Muscle layer of colon (tissue), 2 donors: Measurements from ENCODE around the gene C18orf63.

Source experiments
- H3K27ac ChIP-seq: one replicate; pipeline ENCODE4 v1.7.0; 2013; ENCODE audit warnings: low read depth, mild to moderate bottlenecking, low read length, moderate library complexity
- H3K27me3 ChIP-seq, 2 donors: one replicate each; pipeline ENCODE4 v1.7.0; 2013; ENCODE audit warnings: low read length in 2 of 2, mild to moderate bottlenecking in 2 of 2; ENCODE audit not compliant: insufficient read depth in 2 of 2, control insufficient read depth in 1 of 2
- H3K36me3 ChIP-seq: one replicate; pipeline ENCODE4 v1.7.0; 2013; ENCODE audit warnings: mild to moderate bottlenecking, low read length; ENCODE audit not compliant: insufficient read depth
- H3K4me1 ChIP-seq: one replicate; pipeline ENCODE4 v1.7.0; 2013; ENCODE audit warnings: mild to moderate bottlenecking, low read length; ENCODE audit not compliant: insufficient read depth
- H3K4me3 ChIP-seq, 2 donors: one replicate each; pipeline ENCODE4 v1.7.0; 2013; ENCODE audit warnings: low read length in 2 of 2, low read depth in 1 of 2, mild to moderate bottlenecking in 1 of 2, moderate library complexity in 1 of 2
- H3K9ac ChIP-seq: one replicate; pipeline ENCODE4 v1.7.0; 2013; ENCODE audit warnings: low read length
- H3K9me3 ChIP-seq: one replicate; pipeline ENCODE4 v1.7.0; 2013; ENCODE audit warnings: mild to moderate bottlenecking, low read length
- donor health status: abdominal sarcoma.
- donor health status: Adenocarcinoma of cecum.

Gene C18orf63

DNA sequence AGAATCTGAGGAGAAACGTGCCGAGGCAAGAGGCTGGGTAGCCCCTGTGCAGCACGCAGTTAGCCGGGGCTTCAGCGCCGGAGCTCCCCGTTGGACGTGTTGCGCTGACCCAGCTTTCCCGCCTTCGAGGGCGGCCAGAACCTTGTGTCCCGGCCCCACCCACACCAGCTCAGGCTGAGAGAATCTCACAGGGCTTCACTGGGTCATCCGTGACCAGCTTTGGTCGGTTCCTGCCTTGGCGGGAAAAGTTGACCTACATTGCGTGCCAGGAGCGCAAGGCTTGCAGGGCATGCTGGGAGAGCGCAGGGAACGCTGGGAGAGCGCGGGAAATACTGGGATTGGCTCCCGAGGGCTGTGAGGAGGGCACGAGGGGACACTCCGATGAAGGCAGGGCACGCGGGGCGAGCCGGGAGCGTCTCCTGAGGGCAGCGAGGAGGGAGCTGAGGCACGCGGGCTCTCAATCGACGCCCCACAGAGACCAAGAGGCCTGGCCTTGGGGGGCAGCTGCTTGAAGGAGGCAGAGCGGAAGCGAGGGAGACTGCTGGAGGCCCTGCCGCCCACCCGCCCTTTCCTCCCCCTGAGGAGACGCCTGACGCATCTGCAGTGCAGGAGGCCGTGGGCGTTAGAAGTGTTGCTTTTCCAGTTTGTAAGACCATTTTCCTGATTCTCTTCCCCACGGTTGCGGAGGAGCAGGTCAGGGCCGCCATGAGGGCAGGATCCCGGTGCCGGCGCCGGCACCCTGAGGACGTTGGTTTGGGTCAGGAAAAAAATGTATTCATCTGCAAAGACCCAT, at the start of gene C18orf63:
TSS of gene C18orf63 (plus strand) at position 376 of the 793 bp plus-strand sequence. CDS start 2,027 bp downstream, outside the sequence.
- no peaks in the 10 kb centered on the region for H3K9me3 ChIP-seq
- H3K4me3 ChIP-seq: no peak within 1 kb of the TSS
- no peak within 1 kb of the TSS for H3K9ac ChIP-seq
- H3K27ac ChIP-seq: no peak within 1 kb of the TSS
- H3K36me3 ChIP-seq: no peaks in the 10 kb centered on the region
- no peaks in the 10 kb centered on the region for H3K27me3 ChIP-seq
- H3K4me1 ChIP-seq: no peaks in the 10 kb centered on the region

DNA sequence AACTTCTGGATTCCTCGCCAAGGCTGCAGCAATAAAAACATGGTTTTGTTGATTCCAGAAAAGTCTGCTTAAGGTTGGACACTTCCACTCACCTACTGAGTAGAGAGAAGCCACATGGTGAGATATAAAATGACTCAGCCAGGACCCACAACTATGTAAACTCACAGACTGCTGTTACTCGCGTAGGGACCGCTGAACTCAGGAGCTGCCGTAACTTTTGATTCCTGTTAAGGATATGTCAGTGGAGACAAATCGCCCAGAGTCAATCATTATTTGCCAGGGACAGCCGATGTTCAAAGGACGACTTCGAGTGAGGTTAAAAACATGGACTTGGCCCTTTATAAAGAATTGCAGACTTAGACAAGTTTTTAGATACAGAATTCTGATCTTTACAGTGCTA, 49.5 kb upstream of the C18orf63 start:
- Histone ChIP-seq H3K9ac (no peak overlapping the region), H3K4me1 (peaks cover 40% of the 10 kb centered on the region)

DNA sequence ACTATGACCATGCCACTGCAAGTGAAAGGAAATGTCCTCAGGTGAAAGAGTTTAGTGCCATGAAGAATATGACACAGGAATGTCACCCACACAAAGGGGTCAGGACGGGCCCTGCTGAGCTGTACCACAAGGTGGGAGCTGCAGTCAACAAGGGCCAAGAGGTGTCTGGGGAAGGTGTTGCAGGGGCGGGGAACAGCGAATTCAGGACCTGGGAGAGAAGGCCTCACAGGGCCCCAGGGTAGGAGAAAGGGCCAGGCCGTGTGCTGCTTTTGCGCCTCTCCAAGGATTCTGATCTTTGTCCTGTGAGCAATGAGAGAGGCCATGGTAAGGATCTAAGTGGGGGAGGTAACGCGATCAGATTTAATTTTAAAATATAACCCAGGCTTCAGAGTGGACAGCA, 47.5 kb upstream of the C18orf63 start:
- Histone ChIP-seq H3K9ac (no peak overlapping the region), H3K4me1 (peaks cover 47% of the 10 kb centered on the region), H3K27me3 (no peaks in the 10 kb centered on the region), H3K27ac (no peak overlapping the region), H3K9me3 (no peaks in the 10 kb centered on the region), H3K4me3 (no peak overlapping the region), H3K36me3 (peaks cover 2% of the 10 kb centered on the region)

More for the DNA sequence above, 49.5 kb upstream of the C18orf63 start:
- no peak overlapping the region for H3K27ac ChIP-seq
- H3K27me3 ChIP-seq: no peaks in the 10 kb centered on the region
- H3K9me3 ChIP-seq: no peaks in the 10 kb centered on the region
- peaks cover 13% of the 10 kb centered on the region for H3K36me3 ChIP-seq
- H3K4me3 ChIP-seq: no peak overlapping the region

DNA sequence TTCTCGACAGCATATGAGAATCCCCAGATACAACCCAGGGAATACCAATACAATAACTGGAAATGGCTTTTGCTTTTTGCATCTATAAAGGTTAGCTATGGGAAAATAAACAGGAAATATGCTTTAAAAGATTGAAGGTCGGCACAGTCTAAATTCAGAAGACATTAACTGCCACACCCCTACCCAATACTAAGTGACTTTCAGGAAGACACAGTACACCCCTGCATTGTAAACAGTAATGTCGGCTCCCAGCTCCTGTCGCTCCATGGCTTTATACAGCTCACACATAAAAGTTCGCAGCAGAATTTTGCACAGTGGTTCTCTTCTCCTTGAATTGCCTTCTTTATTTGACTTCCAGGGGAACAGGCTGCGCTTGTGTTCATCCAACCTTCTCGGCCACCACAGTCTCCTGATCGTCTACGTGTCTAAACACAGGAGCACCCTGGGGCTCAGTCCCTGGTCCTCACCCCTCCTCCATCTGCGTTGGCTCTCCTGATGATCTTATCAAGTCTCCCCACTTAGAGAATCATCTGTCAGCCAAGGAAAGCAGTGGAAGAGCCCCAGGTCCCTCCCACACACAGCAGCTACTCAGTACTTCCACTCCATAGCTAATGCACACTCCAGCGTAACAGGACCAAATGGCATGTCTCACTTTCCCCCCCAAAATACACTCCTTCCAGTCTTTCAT, 46.6 kb upstream of the C18orf63 start:
- Histone ChIP-seq H3K4me3 (no peak overlapping the region), H3K9ac (no peak overlapping the region), H3K9me3 (no peaks in the 10 kb centered on the region), H3K27me3 (no peaks in the 10 kb centered on the region), H3K36me3 (no peaks in the 10 kb centered on the region), H3K27ac (no peak overlapping the region), H3K4me1 (peaks cover 56% of the 10 kb centered on the region)

DNA sequence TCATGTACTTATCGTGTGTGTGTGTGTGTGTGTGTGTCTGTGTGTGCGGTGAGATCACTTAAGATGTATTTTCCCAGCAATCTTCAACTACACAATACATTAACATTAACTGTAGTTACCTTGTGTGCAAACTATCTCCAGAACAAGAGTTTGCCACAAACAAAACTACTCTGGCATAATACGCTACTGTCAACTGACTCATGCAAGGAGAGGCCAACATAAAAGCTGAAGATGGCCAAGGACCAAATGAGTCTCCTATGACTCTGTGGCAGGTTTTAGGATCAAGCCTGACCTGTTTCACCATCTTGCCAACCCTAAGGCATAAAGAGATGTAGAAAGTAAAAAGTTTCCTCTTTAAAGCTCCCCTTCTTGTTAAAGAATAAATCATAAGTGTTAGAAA, 44.0 kb upstream of the C18orf63 start:
- H3K4me1 ChIP-seq: peaks cover 61% of the 10 kb centered on the region
- H3K9ac ChIP-seq: no peak overlapping the region
- H3K4me3 ChIP-seq: no peak overlapping the region
- H3K9me3 ChIP-seq: no peaks in the 10 kb centered on the region
- H3K36me3 ChIP-seq: peaks cover 6% of the 10 kb centered on the region
- no peaks in the 10 kb centered on the region for H3K27me3 ChIP-seq
- H3K27ac ChIP-seq: no peak overlapping the region

DNA sequence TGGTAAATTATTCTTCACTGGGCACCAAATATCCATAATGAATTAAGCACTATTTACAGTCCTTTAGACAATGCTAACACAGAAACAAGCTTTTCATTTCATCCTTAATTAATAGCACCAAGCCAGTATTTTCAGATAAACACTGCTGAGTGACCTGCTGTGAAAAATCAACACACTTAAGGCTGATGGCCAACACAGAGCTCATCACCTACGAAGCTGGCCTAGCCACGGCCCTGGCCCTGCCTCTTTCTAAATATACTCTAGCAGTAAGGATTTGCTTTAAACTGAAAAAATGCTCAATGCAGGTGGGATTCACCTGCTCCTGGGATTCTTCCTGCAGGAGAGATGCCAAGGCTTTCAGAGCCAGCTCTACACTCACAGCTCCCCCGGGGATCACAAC, 42.2 kb upstream of the C18orf63 start:
- H3K27me3 ChIP-seq: no peaks in the 10 kb centered on the region
- peaks cover 6% of the 10 kb centered on the region for H3K36me3 ChIP-seq
- H3K4me3 ChIP-seq: no peak overlapping the region
- H3K9ac ChIP-seq: no peak overlapping the region
- H3K27ac ChIP-seq: no peak overlapping the region
- no peaks in the 10 kb centered on the region for H3K9me3 ChIP-seq
- peaks cover 78% of the 10 kb centered on the region for H3K4me1 ChIP-seq

DNA sequence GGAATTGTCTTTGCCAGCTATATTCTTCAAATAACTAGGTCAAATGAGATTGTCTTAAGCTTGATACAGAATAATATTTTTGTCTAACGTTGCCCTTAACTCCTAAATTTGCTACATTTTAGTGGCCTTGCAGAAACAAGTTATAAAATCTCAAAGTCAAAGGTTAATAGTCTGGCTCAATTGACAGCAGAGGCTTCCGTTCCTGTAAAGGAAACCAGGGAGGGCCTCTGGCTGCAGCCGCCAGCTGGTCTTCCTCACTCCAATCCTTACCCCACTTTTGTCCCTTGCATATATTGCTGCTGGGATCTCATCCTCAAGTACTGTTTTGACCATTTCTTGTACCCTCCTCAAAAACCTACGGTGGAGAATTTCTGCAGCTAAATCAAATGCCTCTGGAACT, 40.9 kb upstream of the C18orf63 start:
- H3K27me3 ChIP-seq: no peaks in the 10 kb centered on the region
- H3K9me3 ChIP-seq: no peaks in the 10 kb centered on the region
- no peak overlapping the region for H3K27ac ChIP-seq
- H3K4me3 ChIP-seq: no peak overlapping the region
- peaks cover 74% of the 10 kb centered on the region for H3K4me1 ChIP-seq
- no peak overlapping the region for H3K9ac ChIP-seq
- peaks cover 6% of the 10 kb centered on the region for H3K36me3 ChIP-seq

DNA sequence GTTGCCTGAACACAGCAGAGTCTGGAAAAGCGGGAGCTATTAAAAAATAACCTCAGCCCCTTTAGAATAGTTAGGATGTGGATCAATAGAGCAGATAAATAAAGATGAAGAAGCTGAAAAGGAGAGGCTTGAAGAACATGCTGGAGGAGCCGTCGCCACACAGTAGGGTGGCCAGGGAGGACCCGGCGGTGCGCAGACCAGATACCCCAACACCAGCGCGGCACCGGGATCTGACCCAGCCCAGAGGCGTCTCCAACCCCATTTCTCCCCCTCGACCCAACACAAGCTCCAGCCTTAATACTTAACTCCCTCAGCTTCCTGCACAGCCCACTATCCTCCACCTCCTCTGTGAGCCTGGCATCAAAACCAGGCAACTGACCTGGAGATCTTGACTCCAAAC, 39.9 kb upstream of the C18orf63 start:
- Histone ChIP-seq H3K9ac (no peak overlapping the region), H3K4me1 (peaks cover 69% of the 10 kb centered on the region), H3K4me3 (no peak overlapping the region), H3K27ac (no peak overlapping the region), H3K27me3 (no peaks in the 10 kb centered on the region), H3K36me3 (peaks cover 6% of the 10 kb centered on the region), H3K9me3 (no peaks in the 10 kb centered on the region)

DNA sequence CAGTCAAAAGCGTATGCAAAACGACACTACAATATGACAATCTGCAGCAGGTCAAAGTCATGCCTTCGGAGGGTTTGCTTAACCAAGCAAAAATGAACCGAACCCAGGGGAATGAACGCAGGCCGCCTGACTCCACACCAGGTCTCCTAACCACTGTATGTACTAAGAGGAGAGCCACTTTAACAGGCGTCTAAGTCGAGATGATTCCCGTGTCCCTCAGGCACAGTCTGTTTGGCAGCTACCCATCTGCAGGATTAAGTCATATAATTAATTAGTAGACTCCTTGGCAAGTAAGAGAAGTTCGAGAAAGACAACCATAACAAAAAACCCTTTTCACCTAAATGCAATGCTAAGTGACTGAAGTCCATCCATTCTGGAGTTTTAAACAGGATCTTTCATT, 39.0 kb upstream of the C18orf63 start:
- no peaks in the 10 kb centered on the region for H3K27me3 ChIP-seq
- no peak overlapping the region for H3K4me3 ChIP-seq
- H3K9me3 ChIP-seq: no peaks in the 10 kb centered on the region
- H3K9ac ChIP-seq: no peak overlapping the region
- peaks cover 77% of the 10 kb centered on the region for H3K4me1 ChIP-seq
- peaks cover 6% of the 10 kb centered on the region for H3K36me3 ChIP-seq
- no peak overlapping the region for H3K27ac ChIP-seq

DNA sequence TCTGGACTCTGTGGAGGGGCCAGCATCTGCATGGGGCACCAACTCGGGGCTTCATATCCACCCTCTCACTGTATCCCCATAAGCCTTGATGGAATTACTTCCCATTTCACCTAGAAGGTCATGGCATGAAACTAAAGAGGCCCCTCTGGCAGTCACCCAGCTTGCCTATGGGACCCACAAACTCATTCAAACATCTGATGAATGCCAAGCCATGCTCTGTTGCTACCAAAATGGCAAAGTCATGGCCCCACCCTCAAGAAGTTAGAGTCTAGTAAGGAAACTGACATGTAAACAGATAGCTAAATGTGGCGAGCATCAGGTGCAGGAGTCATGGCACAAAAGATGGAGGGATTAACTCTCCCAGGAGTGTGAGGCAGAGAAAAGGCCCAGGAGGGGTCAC, 38.3 kb upstream of the C18orf63 start:
- H3K27ac ChIP-seq: no peak overlapping the region
- H3K36me3 ChIP-seq: peaks cover 6% of the 10 kb centered on the region
- H3K9me3 ChIP-seq: no peaks in the 10 kb centered on the region
- no peak overlapping the region for H3K9ac ChIP-seq
- H3K27me3 ChIP-seq: no peaks in the 10 kb centered on the region
- H3K4me3 ChIP-seq: no peak overlapping the region
- H3K4me1 ChIP-seq: peaks cover 81% of the 10 kb centered on the region

DNA sequence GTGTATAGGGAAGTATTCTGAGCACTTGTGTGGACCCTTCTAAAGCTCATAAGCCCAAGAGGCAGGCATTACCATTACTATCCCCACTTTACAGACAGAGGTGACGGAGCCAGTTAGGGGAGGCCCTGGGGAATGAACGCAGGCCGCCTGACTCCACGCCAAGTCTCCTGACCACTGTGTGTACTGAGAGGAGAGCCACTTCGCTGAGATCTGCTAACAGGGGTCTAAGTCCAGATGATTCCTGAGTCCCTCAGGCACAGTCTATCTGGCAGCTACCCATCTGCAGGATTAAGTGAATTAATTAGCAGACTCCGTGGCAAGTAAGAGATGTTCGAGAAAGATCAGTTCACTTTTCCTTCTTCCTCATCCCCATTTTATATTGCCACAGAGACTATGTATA, 37.6 kb upstream of the C18orf63 start:
- Histone ChIP-seq H3K9me3 (no peaks in the 10 kb centered on the region), H3K36me3 (peaks cover 6% of the 10 kb centered on the region), H3K4me3 (no peak overlapping the region), H3K4me1 (peaks cover 84% of the 10 kb centered on the region), H3K27ac (no peak overlapping the region), H3K27me3 (no peaks in the 10 kb centered on the region), H3K9ac (no peak overlapping the region)
